GM12874 (cell line): ENCODE results near the gene OR1K1.

ENCODE experiments used
- TF ChIP-seq, protein P1 (sequence below): IDR thresholded peaks from 2 replicates; pipeline ENCODE4 v1.5.1; 2011; ENCODE audit warnings: low read depth, mild to moderate bottlenecking, control low read depth, low read length, moderate library complexity; ENCODE audit not compliant: insufficient read depth

OR1K1 gene

DNA sequence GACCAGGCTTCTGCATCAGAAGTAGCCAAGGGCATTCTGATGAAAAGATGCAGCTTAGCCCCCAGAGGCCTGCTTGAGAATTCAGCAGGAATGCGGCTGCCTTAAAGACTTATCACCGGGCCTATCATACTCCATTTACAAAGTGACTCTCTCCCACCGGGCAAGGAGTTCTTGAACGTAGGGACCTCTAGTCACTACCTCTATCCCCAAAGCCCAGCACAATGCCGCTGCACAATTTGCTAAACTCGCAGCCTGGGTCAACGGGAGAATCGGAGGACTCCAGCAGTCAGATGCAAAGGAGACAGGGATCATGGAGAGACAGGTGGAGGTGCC, 27.8 kb downstream of the OR1K1 start:
- TF ChIP-seq, protein P1, sequence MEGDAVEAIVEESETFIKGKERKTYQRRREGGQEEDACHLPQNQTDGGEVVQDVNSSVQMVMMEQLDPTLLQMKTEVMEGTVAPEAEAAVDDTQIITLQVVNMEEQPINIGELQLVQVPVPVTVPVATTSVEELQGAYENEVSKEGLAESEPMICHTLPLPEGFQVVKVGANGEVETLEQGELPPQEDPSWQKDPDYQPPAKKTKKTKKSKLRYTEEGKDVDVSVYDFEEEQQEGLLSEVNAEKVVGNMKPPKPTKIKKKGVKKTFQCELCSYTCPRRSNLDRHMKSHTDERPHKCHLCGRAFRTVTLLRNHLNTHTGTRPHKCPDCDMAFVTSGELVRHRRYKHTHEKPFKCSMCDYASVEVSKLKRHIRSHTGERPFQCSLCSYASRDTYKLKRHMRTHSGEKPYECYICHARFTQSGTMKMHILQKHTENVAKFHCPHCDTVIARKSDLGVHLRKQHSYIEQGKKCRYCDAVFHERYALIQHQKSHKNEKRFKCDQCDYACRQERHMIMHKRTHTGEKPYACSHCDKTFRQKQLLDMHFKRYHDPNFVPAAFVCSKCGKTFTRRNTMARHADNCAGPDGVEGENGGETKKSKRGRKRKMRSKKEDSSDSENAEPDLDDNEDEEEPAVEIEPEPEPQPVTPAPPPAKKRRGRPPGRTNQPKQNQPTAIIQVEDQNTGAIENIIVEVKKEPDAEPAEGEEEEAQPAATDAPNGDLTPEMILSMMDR = no peak

DNA sequence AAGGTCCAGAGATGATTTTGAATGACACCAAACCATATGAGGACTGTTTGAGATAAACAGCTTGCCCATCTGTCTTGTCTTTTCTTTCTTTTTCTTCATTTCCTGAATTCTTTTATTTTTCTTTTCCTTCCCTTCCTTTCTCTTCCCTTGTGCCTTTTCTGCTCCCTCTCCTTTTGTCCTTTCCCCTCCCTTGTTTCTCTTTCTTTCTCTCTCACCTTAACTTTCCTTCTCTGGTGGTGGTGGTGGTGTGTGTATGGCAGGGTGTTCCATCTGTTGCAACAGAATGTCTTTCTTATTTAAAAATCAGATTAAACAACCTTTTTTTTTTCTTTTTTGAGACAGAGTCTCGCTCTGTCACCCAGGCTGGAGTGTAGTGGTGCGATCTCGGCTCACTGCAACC, 32.3 kb downstream of the OR1K1 start:
- TF ChIP-seq, protein P1 = no peak

DNA sequence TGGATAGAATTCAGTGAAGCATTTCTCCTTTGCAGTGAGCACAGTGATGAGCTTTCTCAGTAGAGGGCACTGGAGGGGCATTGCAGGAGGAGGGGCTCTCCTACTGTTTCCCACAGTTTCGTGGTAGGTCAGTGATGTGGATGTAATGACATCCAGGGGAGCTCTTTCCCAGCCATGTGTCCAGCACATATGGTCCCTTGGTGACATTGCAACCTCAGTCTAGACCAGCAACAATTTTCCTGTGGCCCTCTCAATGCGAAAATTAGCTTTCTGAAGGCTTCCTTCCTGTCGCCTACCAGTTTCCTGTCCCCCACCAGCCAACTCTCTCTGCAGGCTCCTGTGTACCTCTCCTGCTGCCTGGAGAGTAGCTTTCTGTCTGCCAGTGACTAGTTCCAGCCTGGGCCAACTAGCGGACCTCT, 35.4 kb downstream of the OR1K1 start:
- TF ChIP-seq, protein P1 = no peak

DNA sequence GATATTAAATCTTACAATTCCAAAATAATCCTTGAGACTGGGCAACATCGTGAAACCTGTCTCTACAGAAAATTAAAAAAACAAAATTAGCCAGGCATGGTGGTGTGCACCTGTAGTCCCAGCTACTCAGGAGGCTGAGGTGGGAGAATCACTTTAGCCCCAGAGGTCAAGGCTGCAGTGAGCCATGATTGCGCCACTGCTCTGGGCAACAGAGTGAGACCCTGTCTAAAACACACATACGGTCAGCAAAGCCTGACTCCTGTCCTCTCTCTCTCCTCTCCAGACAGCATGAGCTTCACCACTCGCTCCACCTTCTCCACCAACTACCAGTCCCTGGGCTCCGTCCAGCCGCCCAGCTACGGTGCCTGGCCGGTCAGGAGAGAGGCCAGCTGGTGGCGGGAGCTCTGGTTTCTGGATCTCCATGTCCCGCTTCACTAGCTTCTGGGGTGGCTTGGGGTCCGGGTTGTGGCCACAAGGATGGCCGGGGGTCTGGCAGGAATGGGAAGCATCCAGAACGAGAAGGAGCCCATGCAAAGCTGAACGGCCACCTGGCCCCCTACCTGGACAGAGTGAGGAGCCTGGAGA, 37.4 kb downstream of the OR1K1 start:
- TF ChIP-seq, protein P1 = no peak

DNA sequence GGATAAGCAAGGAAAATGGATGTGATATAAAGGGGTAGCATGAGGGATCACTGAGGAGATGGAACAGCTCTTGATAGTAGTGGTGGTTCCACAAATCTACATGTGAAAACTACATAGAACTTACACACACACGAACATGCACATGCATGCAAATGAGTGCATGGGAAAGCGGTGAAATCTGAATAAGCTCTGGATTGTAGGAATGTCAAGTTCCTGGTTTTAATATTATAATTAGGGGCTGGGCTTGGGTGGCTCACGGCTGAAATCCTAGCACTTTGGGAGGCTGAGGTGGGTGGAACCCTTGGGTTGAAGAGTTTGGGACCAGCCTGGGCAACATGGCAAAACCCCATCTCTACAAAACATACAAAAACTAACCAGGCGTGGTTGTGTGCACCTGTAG, 41.6 kb downstream of the OR1K1 start:
- TF ChIP-seq, protein P1 = no peak

DNA sequence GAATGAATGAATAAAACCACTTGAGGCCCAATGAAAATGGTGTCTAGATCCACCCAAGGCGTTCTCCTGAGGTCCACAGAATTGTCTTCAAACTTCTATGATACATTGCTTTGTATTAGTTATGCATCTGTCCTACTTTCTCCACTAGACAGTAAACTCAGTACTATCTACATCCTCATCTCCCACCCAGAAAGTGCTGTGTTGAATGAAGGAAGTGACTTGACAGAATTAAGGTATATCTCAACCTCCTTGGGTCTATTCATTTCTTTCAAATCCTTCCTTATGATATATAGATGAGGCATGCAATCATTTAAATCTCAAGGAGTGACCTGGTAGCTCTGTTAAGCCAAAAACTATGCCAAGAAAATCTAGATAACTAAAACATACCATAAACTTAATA, 44.2 kb downstream of the OR1K1 start:
- TF ChIP-seq, protein P1 = no peak

DNA sequence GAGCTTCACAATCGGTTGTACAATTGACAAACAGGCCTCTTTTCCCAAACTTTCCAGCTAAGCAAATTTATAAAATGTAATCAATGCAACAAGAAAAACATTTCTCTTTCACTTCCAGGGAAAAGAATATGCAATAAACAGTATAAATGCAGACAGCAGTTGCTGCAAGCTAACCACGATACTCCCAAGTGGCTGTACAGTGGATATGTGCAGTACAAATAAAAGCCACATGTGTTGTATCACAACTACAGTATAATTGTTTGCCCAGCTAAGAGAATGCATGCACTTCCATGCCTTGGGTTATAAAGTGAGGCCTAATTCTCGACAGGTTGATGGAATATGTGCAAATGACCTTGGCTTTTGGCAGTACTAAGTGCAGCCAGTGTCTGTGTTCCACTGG, 45.2 kb downstream of the OR1K1 start:
- TF ChIP-seq, protein P1 = no peak
